Left ventricle myocardium superior (tissue), 1 donor: ENCODE data around the gene HECW1. TPM values are rescaled to one million over a fixed set of nuclear protein-coding genes. Genes with fewer than 3 reads are reported as not detected.
"Not testable (repeated sequence)": the region's sequence is repeated elsewhere in the genome, so short reads cannot be mapped to it uniquely, and the experiment has no call there.

Experiments
- ATAC-seq: fragments of 200-7000 bp; cut with Tn5 transposase; one replicate; pipeline ENCODE4 v1.9.1; 2020; ENCODE audit warnings: mild to moderate bottlenecking, moderate library complexity
- DNase-seq: peaks from one replicate; pipeline ENCODE4 v3.0.0-alpha.2; 2020
- intact Hi-C: fragments of 100-400 bp; cut with micrococcal nuclease; formaldehyde crosslinking; loops from one replicate; pipeline ENCODE4 v1.11.0; 2022
- total RNA-seq: library from RNA; stranded (reverse); fragmentation: NEBNext Ultra II Directional; extraction: Animal tissue kit (Norgen Biotek cat#: 25700); gene quantifications from one replicate; pipeline ENCODE4 v1.2.1, GENCODE V29; 2021
- donor health status: DM: no; HTN: yes; CAD: no; lungs with severe emphysema.

HECW1 gene
- total RNA-seq, 1 donor from 2014 or later = not detected

- ATAC-seq (no peak), DNase-seq (no peak)
- intact Hi-C loops = no loop called here
Measured at GRCh38 chr7:43570688-43571365, 458.4 kb downstream of the HECW1 start.

DNA sequence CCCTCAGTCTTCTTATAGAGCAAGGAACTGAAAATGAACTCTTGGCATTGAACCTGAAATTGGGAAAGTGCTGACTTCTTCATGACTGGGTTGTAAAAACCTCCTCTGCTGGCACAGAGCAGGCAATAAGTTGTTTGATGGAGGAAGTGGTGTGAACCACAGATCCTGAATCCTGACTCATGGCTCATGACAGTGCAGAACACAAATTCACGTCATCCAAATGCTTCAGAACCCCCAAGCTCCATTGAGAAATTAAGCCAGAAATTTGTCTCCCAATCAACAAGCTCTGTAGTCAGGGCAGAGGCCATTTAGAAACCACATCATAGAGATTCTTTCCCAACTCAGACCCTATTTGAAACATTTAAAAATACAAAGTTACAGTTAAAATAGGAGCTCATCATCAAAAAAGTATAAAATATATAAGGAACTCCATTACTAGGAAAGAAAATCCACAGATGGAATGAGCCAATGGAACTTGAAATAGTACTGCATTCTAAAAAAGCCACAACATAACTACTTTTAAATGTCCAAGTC is 460.1 kb downstream of the HECW1 start:
- ATAC-seq (peak; percentile 58), DNase-seq (no peak)
- intact Hi-C loops = no loop called here

DNA sequence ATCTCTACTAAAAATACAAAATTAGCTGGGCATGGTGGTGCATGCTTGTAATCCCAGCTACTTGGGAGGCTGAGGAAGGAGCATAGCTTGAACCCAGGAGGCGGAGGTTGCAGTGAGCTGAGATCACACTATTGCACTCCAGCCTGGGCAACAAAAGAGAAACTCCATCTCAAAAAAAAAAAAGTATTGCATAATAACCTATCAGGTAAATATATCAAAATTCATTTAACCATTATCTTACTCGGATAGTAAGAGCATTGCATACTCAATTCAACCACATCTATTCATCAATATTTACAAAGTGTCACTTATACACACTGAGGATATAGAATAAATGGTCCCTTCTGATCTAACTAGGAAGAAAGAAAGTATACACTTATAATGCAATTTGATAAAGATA is 461.4 kb downstream of the HECW1 start:
- DNase-seq, ATAC-seq, intact Hi-C loops: not testable (repeated sequence)

DNA sequence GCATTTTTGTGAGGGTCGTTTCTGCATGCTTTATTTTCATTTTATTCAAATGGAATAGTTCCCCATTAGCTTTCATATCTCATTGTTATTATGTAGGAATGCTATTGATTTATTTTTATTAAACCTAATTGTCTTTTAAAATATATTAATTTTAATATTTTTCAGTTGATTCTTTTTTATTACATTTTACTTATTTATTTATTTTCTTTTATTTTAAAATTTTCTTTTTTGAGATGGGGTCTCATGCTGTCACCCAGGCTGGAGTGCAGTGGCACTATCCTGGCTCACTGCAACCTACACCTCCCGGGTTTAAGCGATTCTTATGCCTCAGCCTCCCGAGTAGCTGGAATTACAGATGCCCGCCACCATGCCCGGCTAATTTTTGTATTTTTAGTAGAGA is 463.1 kb downstream of the HECW1 start:
- intact Hi-C loops = no loop called here

GRCh38 chr7:43576241-43576640 is 463.8 kb downstream of the HECW1 start:
- DNase-seq = no peak
- intact Hi-C loops = no loop called here
- no peak for ATAC-seq

More for the DNA sequence above, 463.1 kb downstream of the HECW1 start:
- no peak for ATAC-seq
- DNase-seq = no peak

DNA sequence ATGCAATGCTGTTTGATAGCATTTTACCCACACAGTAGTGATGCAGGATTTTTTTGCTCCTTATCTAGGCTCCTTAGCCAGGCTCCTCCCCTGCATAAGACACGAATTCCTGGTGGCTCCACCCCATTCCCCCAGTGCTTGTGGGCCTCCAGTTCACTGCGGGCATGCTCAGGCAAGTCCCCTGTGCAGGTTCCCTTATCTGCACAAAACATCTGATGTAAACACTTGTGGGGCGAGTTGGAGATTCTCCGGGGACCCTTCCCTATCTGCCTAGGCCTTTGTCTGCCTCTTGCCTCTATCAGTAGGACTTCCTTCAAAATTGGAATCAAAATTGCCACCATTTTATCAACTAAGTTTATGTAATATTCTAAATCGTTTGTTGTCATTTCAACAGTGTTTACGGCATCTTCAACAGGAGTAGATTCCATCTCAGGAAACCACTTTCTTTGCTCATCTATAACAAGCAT is 465.1 kb downstream of the HECW1 start:
- no peak for DNase-seq
- ATAC-seq = no peak
- intact Hi-C loops = no loop called here

DNA sequence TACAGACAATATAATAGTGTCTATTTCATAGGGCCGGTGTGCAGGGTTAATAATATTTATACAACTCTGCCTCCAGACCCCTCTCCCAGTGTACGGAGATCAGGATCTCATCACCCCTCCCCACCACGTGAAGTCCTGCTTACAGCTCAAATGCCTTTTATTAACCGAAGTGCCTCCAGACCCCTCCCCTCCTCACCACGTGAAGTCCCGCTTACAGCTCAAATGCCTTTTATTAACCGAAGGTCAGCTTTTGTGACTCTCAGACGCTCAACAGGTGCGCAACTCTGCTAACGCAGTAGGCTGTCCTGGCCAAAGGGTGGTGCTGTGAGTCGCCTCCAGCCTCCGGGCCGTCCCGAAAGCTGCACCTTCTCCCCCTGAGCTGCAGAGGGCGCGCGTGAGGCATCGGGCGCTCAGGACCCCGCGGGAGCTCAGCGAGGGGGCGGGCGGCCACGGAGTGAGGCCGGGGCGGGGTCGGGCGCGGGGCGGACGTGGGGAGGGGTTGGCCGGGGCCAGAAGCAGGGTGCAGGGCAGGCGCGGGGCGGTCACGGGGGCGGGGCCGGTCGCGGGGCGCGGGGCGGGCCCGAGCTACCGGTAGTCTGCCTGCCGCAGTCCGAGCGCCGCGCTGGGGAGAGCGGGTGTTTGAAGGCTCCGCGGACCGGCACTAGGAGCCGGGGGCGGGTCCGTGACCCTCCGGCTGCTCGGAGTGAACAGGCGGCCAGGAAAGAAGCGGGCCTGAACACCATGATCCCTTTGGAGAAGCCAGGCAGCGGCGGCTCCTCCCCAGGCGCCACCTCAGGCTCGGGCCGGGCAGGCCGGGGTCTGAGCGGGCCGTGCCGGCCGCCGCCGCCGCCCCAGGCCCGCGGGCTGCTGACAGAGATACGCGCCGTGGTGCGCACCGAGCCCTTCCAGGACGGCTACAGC is 470.3 kb downstream of the HECW1 start, which contains the start of gene STK17A:
STK17A (plus strand) TSS at position 606 of the 921 bp plus-strand sequence; CDS start at position 742, 136 bp downstream.
- intact Hi-C loops = loop anchor here (5.0 kb wide), 1 partner anchor 120 kb away; no protein-coding TSS in a partner anchor
- DNase-seq (peak; percentile 94), ATAC-seq (peak; percentile 96)

- ATAC-seq (peak; percentile 79), DNase-seq (peak; percentile 92)
- intact Hi-C loops = loop anchor here (5.0 kb wide), 1 partner anchor 119 kb away; no protein-coding TSS in a partner anchor
Measured at GRCh38 chr7:43583424-43584194, 471.2 kb downstream of the HECW1 start.

GRCh38 chr7:43584195-43584586 is 471.7 kb downstream of the HECW1 start:
- intact Hi-C loops = loop anchor here (5.0 kb wide), 1 partner anchor 118 kb away; no protein-coding TSS in a partner anchor
- ATAC-seq (peak; percentile 38), DNase-seq (no peak)

DNA sequence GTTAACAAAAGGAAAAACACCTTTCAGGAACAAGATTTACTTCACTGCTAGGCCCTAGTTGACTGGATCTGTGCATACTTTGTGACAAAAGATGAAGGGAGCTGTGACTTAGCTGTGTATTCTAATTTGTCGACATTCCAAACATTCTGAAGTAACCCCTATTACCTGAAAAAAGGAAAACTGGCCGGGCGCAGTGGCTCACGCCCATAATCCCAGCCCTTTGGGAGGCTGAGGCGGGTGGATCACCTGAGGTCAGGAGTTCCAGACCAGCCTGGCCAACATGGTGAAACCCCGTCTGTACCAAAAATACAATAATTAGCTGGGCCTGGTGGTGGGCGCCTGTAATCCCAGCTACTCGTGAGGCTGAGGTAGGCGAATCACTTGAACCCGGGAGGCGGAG is 472.3 kb downstream of the HECW1 start:
- DNase-seq, ATAC-seq: not testable (repeated sequence)
- intact Hi-C loops = loop anchor here (5.0 kb wide), 1 partner anchor 118 kb away; no protein-coding TSS in a partner anchor

- intact Hi-C loops = no loop called here
Measured at GRCh38 chr7:43585562-43585961, 473.1 kb downstream of the HECW1 start.

DNA sequence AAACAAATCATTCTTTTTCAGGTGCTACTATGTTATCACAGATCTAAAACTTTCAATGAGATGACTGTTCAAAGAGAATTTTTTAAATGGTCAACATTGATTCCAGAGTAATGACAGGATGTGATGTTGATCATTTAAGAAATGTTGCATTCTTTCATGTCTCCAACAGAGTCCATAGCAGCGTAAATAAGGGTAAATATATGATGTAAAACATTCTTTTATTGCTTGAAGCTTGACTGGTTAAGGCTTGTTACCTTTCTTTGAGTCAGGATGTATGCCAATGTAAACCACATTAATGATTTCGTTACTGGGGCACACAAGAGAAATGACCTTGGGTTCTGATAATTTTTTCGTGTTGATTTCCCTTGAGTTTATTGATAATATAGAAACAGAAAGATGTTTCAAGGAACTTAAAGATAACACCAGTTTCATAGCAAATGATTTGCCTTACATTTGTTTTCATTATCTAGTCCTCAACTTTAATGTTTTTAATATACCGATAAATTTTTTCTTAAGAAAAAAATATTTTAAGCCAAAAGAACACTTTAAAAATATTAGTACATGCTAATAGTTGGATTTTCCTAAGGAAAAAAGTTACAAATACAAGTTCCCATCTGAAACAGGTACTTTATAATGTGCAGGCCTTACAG is 473.9 kb downstream of the HECW1 start:
- intact Hi-C loops = no loop called here
- ATAC-seq = no peak
- no peak for DNase-seq

More at GRCh38 chr7:43585562-43585961, 473.1 kb downstream of the HECW1 start:
- no peak for ATAC-seq
- no peak for DNase-seq

- intact Hi-C loops = no loop called here
- no peak for ATAC-seq
- DNase-seq = no peak
Measured at GRCh38 chr7:43588477-43589132, 476.2 kb downstream of the HECW1 start.

DNA sequence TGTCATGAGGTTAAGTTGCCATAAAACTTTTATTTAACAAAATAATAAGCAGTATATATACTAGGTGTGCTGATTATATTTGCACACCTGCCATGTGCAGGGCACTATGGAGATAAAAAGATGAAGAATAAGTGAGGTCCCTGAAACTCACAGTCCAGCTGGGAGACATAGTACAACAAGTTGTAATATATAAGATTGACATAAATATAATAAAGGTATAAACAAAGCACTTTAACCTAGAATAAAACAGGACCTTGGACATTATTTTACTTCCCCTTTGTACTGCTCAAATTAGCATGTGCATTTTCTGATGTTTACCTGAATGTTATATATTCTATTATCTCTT is 476.7 kb downstream of the HECW1 start:
- ATAC-seq = no peak
- DNase-seq = no peak
- intact Hi-C loops = no loop called here

DNA sequence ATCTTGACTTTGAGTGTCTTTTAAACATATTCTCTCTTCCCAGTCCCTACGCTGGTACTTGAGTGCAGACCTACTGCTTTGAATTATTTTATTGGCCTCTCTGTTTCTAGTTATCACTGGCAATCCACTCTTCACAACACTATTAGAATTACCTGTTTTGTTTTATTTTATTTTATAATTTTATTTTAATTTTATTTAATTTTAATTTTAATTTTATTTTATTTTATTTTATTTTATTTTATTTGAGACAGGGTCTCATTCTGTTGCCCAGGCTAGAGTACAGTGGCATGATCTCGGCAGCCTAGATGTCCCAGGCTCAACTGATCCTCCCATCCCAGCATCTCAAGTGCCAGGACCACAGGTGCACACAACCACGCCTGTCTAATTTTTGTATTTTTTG is 477.3 kb downstream of the HECW1 start:
- DNase-seq (no peak), ATAC-seq (no peak)
- intact Hi-C loops = no loop called here

- no peak for DNase-seq
- ATAC-seq = no peak
- intact Hi-C loops = no loop called here
Measured at GRCh38 chr7:43590862-43591557, 478.6 kb downstream of the HECW1 start.

DNA sequence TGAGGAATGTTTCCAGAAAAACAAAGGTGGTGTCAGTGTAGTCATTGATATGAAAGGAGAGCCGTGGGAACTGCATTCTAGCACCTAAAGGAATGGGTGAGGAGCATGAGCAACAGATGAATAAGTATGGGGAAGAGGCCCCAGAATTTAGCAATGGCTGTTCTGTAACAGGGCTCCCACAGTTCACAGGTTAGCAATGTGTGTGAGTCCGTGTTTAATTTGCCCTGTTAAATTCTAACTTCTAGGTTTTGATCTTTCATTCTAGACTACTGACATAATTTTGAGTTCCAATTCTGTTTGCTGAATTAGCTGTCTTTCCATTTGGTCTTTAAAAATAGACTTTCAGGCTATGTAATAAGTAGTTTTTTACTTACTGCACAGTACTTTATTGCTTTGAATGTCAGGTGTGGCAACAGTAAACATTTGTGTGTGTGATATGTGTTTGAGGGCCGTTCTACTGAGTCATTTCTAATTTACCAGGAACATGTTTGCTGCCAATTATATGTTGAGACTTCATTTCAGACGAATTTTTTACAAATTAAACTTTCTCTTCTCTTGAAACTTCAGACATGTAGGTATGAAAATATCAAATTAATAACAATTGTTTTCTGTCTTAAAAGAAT is 479.2 kb downstream of the HECW1 start:
- ATAC-seq = no peak
- intact Hi-C loops = no loop called here
- DNase-seq = no peak
